ENCODE measurements around the gene SMAD3.

Gene SMAD3

GRCh38 chr15:67096546-67097294 is 31.3 kb downstream of the SMAD3 start:
- Histone ChIP-seq H3K27me3 (replicated peaks; ENCODE audit: control insufficient read depth, insufficient read depth, low read length) (no peaks in the 10 kb centered on the region), H3K4me3 (replicated peaks; ENCODE audit: low read depth, low read length) (no peak overlapping the region), H3K36me3 (ENCODE audit: control insufficient read depth, insufficient read depth, low read length) (no peaks in the 10 kb centered on the region; the same call in 1 of the 2 replicates)
- DNase-seq (ENCODE audit: extremely low read depth, insufficient read length), result no peak
- TF ChIP-seq, protein P1, sequence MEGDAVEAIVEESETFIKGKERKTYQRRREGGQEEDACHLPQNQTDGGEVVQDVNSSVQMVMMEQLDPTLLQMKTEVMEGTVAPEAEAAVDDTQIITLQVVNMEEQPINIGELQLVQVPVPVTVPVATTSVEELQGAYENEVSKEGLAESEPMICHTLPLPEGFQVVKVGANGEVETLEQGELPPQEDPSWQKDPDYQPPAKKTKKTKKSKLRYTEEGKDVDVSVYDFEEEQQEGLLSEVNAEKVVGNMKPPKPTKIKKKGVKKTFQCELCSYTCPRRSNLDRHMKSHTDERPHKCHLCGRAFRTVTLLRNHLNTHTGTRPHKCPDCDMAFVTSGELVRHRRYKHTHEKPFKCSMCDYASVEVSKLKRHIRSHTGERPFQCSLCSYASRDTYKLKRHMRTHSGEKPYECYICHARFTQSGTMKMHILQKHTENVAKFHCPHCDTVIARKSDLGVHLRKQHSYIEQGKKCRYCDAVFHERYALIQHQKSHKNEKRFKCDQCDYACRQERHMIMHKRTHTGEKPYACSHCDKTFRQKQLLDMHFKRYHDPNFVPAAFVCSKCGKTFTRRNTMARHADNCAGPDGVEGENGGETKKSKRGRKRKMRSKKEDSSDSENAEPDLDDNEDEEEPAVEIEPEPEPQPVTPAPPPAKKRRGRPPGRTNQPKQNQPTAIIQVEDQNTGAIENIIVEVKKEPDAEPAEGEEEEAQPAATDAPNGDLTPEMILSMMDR (IDR thresholded peaks at IDR 0.05; ENCODE audit: insufficient read depth, low read length, poor library complexity, severe bottlenecking), result no peak

GRCh38 chr15:67097424-67097823 is 32.0 kb downstream of the SMAD3 start:
- Histone ChIP-seq H3K4me3 (replicated peaks; ENCODE audit: low read depth, low read length) (no peak overlapping the region), H3K27me3 (replicated peaks; ENCODE audit: control insufficient read depth, insufficient read depth, low read length) (no peaks in the 10 kb centered on the region), H3K36me3 (ENCODE audit: control insufficient read depth, insufficient read depth, low read length) (no peaks in the 10 kb centered on the region; the same call in 1 of the 2 replicates)
- TF ChIP-seq, protein P1 (IDR thresholded peaks at IDR 0.05; ENCODE audit: insufficient read depth, low read length, poor library complexity, severe bottlenecking), result no peak
- DNase-seq (ENCODE audit: extremely low read depth, insufficient read length), result no peak

DNA sequence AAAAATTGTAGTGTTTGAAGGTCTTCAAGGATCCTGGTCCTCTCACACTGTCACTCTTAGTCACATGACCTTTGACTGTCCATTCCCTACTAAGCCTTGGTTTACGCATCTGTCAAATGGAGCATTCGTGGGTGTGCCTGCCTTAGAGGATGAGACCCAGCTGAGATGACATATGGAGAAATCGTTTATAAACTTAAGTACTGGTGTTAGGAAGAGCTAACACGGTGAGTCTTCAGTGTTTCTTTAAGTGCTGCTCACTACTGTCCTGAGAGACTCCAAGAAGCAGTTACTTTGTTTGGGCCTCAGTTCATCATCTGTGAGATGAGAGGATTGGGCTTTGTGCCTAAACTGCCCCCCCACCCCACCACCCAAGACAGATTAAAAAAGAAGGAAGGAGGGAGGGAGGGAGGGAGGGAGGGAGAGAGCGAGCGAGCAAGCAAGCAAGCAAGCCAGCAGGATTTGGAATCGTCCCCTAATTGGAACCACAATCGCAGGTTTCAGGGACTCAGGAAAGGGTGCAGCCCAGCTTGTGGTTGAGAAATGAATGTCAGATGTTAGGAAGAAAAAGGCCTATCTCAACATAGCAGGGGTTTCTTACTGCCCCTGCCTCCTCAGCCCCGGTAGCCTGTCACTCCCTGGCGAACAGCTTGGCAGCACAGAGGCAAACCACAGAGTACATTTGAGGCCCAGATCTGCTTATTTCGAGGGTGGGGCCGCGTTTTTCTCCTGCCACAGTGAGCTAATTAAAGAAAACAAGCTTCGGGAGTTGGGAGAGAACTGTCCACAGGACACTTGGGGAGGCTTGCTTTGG is 32.7 kb downstream of the SMAD3 start:
- TF ChIP-seq, protein P1 (IDR thresholded peaks at IDR 0.05; ENCODE audit: insufficient read depth, low read length, poor library complexity, severe bottlenecking), result no peak
- H3K4me3 ChIP-seq (replicated peaks; ENCODE audit: low read depth, low read length), result no peak overlapping the region
- H3K27me3 ChIP-seq (replicated peaks; ENCODE audit: control insufficient read depth, insufficient read depth, low read length), result no peaks in the 10 kb centered on the region
- DNase-seq (ENCODE audit: extremely low read depth, insufficient read length), result no peak
- H3K36me3 ChIP-seq (ENCODE audit: control insufficient read depth, insufficient read depth, low read length), result no peaks in the 10 kb centered on the region; the same call in 1 of the 2 replicates

GRCh38 chr15:67098768-67099282 is 33.4 kb downstream of the SMAD3 start:
- Histone ChIP-seq H3K36me3 (ENCODE audit: control insufficient read depth, insufficient read depth, low read length) (peaks cover 1% of the 10 kb centered on the region; the same call in 1 of the 2 replicates), H3K4me3 (replicated peaks; ENCODE audit: low read depth, low read length) (no peak overlapping the region), H3K27me3 (replicated peaks; ENCODE audit: control insufficient read depth, insufficient read depth, low read length) (no peaks in the 10 kb centered on the region)
- TF ChIP-seq, protein P1 (IDR thresholded peaks at IDR 0.05; ENCODE audit: insufficient read depth, low read length, poor library complexity, severe bottlenecking), result no peak
- no peak for DNase-seq (ENCODE audit: extremely low read depth, insufficient read length)

GRCh38 chr15:67100124-67100791 is 34.9 kb downstream of the SMAD3 start:
- Histone ChIP-seq H3K36me3 (ENCODE audit: control insufficient read depth, insufficient read depth, low read length) (0 out of 2 replicates have a peak, but pooled peaks cover 1% of the 10 kb centered on the region), H3K4me3 (replicated peaks; ENCODE audit: low read depth, low read length) (no peak overlapping the region), H3K27me3 (replicated peaks; ENCODE audit: control insufficient read depth, insufficient read depth, low read length) (no peaks in the 10 kb centered on the region)
- TF ChIP-seq, protein P1 (IDR thresholded peaks at IDR 0.05; ENCODE audit: insufficient read depth, low read length, poor library complexity, severe bottlenecking), result no peak
- DNase-seq (ENCODE audit: extremely low read depth, insufficient read length), result no peak

Data from GM06990 (cell line).